Germinal center (tissue), 1 donor: Measurements from ENCODE around the gene IL11RA.

ENCODE experiments used
- DNase-seq: peaks from one replicate; pipeline ENCODE4 v3.0.0; 2012; ENCODE audit warnings: mixed read lengths, low spot score

IL11RA gene

GRCh38 chr9:34687276-34688030 is 35.5 kb downstream of the IL11RA start:
- DNase-seq, result no peak

GRCh38 chr9:34688329-34689115 is 36.5 kb downstream of the IL11RA start:
- DNase-seq, result no peak

GRCh38 chr9:34689116-34689470 is 37.1 kb downstream of the IL11RA start:
- DNase-seq, result no peak

- no peak for DNase-seq
Measured at GRCh38 chr9:34689512-34689911, 37.5 kb downstream of the IL11RA start.

GRCh38 chr9:34690983-34691935 is 39.3 kb downstream of the IL11RA start, which contains the start of gene CCL19:
TSS of gene CCL19 (minus strand) at chr9:34691276. CDS start at chr9:34691139, 137 bp downstream.
- DNase-seq, result no peak

- DNase-seq, result no peak
Measured at GRCh38 chr9:34691936-34692315, 39.9 kb downstream of the IL11RA start.

- no peak for DNase-seq
Measured at GRCh38 chr9:34693560-34693959, 41.6 kb downstream of the IL11RA start.

GRCh38 chr9:34694811-34695210 is 42.8 kb downstream of the IL11RA start:
- no peak for DNase-seq

GRCh38 chr9:34701023-34701768 is 49.2 kb downstream of the IL11RA start:
- DNase-seq, result peak; percentile 82

- peak; percentile 83 for DNase-seq
Measured at GRCh38 chr9:34701769-34702736, 50.1 kb downstream of the IL11RA start.

GRCh38 chr9:34707130-34707529 is 55.1 kb downstream of the IL11RA start:
- no peak for DNase-seq

GRCh38 chr9:34709196-34709978 is 57.4 kb downstream of the IL11RA start:
- DNase-seq, result no peak

- DNase-seq, result no peak
Measured at GRCh38 chr9:34710023-34710422, 58.0 kb downstream of the IL11RA start, which contains the start of gene CCL21. TSS of gene CCL21 (minus strand) at chr9:34710136. CDS start at chr9:34710066, 70 bp downstream.
